IPS DF 19.7 (cell line): ENCODE data around the gene TMEM214.
"Not testable (repeated sequence)": the region's sequence is repeated elsewhere in the genome, so short reads cannot be mapped to it uniquely, and the experiment has no call there.

Experiments used
- DNase-seq: peaks from one replicate; pipeline ENCODE4 v3.0.0-alpha.2; 2013; ENCODE audit warnings: low read depth, low spot score

The TMEM214 gene

DNA sequence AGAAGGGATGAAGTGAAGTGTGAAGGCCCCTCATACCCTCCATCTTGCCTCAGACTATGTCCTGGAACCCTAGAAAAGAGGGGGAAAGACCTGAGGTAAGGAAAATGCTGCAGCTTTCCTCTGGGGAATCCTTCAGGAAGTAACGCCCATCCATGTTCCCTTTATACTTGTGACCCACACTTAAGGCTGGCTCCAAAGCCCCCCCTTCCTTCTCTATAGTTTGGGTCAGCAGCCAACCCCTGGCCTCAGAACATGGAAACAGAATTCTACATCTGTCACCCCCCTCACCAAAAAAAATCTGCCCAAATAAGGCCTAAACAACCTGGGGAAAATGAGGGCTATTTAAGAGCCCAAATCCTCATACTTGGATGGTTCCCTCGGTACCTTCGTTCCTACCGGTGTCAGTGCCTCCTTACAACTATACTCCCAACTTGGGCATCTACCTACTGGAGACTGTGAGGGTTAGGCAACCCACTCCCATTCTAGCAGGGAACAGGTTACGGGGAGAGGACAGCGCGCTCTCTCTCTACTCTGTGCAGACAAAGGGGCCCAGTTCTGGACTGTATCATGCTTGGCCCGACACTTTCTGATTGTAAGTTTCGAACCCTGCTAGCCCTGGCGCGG, 38.0 kb downstream of the TMEM214 start:
- DNase-seq: no peak

DNA sequence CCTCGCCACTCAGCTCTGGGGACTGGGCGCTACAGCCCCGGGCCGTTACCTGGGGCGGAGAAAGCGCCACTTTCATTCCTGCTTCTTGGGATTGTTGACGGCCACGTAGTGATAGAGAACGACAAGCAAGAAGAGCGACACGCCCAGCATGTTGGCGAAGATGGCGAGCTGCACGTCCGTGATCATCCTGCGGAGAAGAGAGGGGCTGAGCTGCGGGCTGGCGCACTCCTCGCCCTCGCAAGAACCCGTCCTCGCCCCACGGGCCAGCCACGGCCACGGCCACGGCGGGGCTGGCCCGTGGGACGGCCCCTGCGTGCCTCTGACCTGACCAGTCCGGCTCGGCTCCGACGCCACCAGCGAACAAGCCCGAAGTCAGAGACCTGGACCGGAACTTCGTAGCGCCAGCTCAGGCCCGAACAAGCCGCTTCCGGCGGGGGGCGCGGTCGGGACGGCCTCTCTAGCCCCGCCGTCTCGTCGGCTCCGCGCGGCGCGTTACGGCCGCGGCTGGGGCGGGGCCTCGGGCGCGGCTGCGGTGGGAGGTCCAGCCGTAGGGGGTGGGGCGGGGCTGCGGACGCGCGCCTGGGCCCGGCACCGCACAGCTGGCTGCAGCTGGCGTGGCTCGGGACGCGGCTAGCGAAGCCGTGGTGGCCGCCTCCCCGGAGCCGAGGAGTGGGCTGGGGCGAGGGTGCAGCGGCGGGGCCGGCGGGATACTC, 38.7 kb downstream of the TMEM214 start, which contains the start of gene OST4:
TSS of gene OST4 (minus strand) at position 378 of the 713 bp plus-strand sequence.
- DNase-seq: no peak

DNA sequence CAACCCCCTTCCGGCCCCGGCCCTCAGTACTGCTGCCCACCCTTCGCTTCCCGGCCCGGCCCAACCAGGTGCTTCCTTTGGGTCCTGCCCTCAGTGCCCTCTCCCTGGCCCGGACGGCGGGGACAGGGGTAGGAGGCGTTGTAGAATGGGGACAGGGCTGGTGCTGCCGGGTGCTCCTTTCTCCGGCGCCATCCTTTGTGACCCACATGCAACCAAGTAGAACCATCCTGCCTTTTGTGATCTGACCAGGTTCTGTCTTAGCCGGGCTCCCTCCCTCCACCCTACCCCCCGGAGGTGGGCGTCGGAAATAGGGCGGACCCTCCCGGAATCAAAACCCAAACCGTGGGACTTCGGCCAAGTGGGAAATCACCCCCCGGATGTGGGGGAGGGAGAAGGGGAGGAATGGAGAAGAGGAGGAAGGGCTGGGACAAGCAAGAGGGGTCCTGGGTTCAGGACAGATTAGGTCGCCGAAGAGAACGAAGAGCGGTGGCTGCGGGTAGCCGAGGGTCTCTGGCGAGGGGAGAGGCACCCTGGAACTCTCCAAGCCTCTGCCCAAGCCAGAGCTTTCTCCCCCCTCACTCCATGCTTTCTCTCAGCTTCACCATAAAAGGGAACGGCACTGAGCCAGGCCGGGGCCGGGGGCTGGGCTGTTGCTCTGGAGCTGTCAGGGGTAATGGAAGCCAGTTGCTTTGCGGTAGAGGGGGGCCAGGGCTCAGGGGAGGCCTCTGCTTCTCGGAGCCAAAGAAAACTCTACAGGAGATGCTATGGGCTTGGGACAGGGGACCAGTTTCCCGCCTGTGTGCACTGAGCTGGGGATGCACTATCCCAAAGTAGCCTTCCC, 39.4 kb downstream of the TMEM214 start:
- no peak for DNase-seq

DNA sequence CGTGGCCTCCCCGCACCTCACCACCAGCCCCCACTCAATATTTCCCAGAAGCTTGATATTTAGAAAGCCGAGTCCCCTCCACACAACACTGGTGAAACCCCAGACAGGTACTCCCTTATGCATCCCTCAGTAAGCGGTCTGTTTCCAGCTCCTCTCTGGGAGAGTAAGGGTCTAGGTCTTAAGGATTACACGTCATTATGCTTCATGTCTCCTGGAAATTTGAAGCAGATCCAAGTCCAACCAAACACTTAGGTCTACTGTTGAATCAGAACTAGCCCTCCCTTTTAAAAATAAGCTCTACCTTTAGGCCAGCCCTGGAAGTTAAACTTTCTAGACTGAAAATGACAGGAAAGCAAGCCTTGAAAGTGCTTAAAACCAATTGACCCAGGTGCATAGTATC, 40.2 kb downstream of the TMEM214 start:
- no peak for DNase-seq

DNA sequence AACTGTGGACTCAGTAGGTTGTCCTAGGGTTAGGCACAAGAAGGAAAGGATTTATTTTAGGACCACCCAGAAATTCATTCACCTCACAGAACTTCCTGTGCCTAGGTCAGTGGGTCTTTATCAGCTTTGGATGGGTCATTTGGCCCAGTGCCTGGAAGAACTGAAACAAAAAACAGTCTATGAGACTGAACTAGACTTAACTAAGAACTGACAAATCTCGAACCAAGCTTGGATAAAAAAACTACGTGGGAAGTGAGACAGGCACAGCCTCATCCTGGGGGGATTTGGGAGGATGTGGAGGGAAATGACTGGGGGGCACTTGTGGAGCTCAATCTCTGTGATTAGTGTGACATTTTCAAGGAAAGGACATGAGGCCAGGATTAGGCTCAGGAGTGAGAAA, 41.0 kb downstream of the TMEM214 start:
- DNase-seq: no peak

DNA sequence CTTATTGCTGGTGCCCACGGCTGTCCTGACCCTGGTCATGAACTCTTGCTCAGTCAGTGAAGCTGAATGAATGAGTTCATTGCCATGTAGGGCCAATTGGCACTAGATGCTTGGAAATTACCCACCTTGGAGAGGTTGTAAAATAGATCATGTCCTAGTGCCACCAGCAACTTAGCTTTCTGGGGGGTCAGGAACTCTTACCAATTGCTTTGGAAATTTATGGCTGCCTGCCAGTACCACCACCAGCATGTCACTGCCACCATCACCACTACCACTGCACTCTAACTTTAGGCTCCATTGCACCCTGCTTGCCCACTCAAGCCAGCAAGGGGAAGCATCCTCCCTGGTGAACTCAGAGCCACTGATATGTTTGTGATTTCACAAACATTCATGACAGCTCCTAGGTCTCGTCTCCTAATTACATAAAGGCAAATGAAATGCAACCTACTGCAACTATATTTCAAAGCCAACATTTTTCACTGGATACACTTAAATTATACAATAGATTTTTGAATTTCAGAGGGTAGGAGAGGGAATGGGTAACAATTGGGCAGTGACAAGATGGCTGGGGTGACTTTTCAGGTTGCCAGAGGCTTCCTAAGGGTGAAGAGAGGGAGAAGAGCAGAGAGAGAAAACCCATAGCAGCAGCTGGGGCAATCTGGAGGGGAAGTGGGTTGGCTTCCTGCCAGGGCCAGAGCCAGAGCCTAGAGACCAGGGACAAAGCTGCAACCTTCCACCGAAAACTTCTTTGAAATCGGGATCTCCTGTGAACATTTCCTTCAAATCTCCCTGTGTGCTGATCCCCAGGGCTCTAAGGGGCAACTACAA, 42.2 kb downstream of the TMEM214 start:
- no peak for DNase-seq

DNA sequence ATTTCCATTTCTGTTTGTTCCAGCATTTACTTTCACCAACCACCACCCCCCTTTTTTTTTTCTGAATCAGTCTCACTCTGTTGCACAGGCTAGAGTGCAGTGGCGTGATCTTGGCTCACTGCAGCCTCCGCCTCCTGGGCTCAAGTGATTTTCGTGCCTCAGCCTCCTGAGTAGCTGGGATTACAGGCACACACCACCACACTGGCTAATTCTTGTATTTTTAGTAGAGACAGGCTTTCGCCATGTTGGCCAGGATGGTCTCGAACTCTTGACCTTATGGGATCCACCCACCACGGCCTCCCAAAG, 42.8 kb downstream of the TMEM214 start:
- DNase-seq: not testable (repeated sequence)

DNA sequence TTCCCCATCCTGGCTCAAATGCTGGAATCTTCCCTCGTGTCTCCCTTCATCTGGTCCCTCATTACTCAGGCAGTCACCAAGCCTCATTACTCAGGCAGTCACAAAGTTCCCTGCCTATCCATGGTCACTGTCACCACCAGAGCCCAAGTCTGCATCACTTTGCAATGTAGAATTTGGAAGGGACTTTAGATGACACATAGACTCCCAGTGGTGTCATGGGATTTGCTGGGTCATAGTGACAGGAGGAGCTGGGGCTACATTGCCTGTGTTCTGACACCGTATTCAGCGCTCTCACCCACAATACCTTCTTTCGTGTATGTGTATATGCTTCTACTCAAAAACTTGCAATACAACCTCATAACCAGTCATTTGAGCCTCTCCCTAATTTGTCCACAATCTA, 43.6 kb downstream of the TMEM214 start:
- DNase-seq: no peak

DNA sequence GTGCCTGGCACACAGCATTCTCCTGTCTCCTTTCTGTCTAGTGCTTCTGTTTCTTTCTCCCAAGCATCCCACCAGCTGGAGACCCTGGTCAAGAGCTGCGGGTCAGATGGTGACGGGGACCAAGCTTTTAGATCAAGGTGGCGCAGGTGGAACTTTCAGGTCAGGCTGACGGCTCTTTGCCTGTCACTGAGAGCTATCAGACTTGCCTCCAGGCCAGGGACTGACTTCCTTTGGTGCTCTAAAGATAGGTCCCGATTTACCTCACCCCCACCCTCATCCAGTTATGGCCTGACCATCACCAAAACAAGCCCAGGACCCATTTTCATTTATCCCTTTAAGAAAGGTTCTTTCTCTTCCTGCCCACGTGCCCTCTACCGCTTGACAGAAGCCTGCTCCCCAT, 44.5 kb downstream of the TMEM214 start:
- DNase-seq: no peak

DNA sequence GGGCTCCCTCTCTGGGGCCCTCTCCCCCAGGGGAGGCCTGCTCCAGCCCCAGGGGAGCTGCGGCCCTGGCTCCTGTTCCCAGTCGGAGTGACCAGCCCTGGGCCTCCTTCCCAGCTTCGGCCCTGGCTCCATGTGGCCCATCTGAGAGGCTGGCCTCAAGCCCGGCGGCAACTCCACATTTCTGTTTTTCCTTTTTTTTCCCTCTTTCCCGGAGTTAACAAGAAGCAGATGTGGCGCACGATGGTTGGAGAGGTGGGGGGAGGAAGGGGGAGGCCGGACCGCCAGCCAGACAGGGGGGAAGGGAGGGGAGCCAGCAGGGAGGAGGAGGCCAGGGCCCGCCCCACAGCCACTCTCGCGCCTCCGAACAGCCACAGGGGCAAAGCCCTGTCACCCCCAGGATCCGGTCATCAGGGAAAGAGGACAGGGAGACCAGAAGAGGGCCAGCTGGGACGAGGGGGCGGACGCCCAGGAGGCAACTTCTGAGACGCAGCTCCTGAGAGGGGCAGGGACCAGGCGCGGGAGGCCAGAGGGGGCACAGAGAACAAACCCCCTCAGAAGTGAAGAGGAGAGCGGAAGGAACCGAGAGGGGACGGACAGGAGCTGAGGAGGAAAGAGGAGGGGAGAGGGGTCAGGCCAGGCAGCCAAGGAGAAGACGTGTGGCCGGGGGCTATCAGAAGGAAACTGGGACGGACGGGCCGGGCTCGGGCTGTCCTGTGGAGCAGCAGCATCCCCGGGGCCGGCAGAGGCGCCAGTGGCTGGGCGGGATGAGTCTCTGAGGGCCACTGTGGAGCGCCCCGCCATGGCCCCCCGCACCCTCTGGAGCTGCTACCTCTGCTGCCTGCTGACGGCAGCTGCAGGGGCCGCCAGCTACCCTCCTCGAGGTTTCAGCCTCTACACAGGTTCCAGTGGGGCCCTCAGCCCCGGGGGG, 45.8 kb downstream of the TMEM214 start, which contains the start of gene EMILIN1:
TSS of gene EMILIN1 (plus strand) at position 349 of the 928 bp plus-strand sequence. CDS start at position 800, 451 bp downstream.
- no peak for DNase-seq

DNA sequence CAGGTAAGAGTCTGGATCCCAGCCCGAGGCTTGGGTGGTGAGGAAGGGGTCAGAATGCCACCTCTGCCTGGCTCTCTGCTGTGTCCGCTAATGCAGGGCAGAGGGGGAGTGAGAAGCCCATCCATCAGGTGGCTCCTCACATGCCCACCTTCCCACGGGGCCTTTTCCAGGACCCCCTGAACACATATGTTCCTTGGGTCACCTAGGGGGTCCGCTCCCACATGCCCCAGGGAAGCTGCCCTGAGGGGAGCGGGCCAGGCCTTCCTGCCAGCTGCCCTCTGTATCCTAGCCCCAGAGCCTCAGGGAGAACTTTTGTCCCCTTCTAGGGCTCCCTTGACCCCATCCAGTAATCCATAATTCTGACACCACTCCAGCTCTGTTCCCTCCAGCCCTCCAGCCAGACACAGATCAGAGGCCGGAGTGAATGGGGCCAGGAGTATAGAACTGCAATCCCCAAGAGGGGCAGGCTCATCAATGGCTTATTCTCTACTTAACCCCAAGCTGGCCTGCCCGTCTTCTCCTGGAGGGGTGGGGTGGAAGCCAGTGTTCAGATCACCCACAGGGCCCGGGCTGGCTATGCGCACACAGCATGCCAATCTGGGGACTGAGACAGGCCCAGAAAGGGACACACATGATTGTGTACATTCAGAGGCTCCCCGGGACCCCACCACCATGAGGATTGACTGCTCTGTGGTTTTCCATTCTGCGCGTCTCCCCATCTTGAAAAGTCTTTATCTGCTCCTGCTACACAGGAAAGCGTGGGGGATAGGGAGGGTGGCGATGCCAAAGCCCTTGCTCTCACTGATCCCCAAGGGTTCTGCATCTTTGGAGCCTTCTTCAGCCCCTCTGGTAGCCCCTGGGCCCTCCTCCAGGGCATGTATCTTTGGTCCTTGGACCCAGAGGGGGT, 46.7 kb downstream of the TMEM214 start:
- no peak for DNase-seq

DNA sequence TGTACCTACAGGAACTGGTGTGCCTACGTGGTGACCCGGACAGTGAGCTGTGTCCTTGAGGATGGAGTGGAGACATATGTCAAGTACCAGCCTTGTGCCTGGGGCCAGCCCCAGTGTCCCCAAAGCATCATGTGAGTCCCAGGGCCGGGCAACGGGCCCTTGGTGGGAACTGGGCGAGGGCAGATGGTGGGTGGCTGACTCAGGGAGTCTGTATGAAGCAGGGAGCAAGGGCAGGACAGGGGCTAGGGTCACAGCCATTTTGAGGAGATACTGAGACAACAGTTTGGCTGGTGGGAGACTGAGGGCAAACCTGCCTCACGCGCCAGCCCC, 47.3 kb downstream of the TMEM214 start:
- no peak for DNase-seq

DNA sequence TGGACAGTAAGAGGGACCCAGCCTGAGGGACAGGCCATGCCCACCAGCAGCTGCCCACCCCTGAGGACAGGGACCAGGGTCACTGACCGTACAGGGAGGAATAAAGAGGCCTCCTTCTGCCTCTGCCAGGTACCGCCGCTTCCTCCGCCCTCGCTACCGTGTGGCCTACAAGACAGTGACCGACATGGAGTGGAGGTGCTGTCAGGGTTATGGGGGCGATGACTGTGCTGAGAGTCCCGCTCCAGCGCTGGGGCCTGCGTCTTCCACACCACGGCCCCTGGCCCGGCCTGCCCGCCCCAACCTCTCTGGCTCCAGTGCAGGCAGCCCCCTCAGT, 47.8 kb downstream of the TMEM214 start:
- no peak for DNase-seq

DNA sequence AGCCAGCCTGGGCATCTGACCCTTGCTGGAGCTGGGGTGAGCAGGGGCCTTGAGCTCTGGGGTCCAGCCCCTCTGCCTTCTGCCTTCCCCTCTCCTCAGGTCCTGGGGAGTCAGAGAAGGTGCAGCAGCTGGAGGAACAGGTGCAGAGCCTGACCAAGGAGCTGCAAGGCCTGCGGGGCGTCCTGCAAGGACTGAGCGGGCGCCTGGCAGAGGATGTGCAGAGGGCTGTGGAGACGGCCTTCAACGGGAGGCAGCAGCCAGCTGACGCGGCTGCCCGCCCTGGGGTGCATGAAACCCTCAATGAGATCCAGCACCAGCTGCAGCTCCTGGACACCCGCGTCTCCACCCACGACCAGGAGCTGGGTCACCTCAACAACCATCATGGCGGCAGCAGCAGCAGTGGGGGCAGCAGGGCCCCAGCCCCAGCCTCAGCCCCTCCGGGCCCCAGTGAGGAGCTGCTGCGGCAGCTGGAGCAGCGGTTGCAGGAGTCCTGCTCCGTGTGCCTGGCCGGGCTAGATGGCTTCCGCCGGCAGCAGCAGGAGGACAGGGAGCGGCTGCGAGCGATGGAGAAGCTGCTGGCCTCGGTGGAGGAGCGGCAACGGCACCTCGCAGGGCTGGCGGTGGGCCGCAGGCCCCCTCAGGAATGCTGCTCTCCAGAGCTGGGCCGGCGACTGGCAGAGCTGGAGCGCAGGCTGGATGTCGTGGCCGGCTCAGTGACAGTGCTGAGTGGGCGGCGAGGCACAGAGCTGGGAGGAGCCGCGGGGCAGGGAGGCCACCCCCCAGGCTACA, 49.4 kb downstream of the TMEM214 start:
- no peak for DNase-seq

DNA sequence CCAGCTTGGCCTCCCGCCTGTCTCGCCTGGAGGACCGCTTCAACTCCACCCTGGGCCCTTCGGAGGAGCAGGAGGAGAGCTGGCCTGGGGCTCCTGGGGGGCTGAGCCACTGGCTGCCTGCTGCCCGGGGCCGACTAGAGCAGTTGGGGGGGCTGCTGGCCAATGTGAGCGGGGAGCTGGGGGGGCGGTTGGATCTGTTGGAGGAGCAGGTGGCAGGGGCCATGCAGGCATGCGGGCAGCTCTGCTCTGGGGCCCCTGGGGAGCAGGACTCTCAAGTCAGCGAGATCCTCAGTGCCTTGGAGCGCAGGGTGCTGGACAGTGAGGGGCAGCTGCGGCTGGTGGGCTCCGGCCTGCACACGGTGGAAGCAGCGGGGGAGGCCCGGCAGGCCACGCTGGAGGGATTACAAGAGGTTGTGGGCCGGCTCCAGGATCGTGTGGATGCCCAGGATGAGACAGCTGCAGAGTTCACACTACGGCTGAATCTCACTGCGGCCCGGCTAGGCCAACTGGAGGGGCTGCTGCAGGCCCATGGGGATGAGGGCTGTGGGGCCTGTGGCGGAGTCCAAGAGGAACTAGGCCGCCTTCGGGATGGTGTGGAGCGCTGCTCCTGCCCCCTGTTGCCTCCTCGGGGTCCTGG, 50.1 kb downstream of the TMEM214 start:
- DNase-seq: no peak

DNA sequence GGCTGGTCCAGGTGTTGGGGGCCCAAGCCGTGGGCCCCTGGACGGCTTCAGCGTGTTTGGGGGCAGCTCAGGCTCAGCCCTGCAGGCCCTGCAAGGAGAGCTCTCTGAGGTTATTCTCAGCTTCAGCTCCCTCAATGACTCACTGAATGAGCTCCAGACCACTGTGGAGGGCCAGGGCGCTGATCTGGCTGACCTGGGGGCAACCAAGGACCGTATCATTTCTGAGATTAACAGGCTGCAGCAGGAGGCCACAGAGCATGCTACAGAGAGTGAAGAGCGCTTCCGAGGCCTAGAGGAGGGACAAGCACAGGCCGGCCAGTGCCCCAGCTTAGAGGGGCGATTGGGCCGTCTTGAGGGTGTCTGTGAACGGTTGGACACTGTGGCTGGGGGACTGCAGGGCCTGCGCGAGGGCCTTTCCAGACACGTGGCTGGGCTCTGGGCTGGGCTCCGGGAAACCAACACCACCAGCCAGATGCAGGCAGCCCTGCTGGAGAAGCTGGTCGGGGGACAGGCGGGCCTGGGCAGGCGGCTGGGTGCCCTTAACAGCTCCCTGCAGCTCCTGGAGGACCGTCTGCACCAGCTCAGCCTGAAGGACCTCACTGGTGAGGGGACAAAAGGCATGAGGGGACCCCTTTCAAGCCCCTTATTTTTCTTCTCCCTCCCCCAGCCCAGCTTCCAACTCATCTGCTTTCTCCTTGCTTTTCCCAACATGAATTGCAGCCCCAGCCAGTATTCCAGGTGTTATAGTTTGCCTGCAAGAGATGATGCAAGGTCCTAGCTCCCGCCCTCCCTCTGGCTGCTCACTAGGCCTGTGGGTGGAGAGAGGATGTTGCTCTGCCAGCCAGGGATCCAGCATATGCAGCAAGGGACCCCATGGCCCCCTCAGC, 50.9 kb downstream of the TMEM214 start:
- DNase-seq: no peak

DNA sequence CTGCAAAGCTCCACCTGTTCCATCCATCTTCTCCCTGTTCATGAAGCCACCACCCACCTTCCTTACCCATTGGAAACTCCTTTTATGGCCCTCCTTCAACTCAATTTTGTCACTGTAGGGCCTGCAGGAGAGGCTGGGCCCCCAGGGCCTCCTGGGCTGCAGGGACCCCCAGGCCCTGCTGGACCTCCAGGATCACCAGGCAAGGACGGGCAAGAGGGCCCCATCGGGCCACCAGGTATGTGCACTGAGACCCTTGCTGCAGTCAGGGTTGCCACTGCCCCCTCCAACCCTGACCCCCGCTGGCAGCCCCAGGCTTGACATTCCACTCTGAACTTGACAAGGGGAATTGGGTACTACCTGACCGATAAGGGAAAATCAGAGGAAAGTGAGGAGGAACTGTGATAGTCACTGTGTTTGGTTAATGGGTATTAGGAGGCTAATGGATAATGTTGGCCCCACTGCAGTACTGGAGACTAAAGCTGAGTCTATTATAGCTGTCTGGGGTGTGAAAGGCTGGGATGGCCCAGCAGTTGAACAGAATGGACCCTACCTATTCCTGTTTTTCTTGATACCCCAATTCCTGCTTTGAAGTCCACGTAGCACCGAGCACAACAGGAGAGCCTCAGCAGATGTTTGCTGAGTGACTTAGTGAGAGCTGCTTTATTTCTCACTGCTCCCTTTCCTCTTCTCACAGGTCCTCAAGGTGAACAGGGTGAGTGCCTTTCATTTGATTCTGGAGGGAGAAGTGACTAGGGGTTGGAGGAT, 51.7 kb downstream of the TMEM214 start:
- DNase-seq: no peak
